Stimulated activated CD4-positive, alpha-beta T cell treated with anti-CD3 and anti-CD28 coated beads, Interleukin-1b, Interleukin-23, amount 100 ng/mL, for 1 hour (primary cell): ENCODE data around the gene HMG20B.
"Not testable (repeated sequence)": the region's sequence is repeated elsewhere in the genome, so short reads cannot be mapped to it uniquely, and the experiment has no call there.

Experiments
- DNase-seq, 2 donors: peaks; one replicate each; pipeline ENCODE4 v3.0.0-alpha.2; 2020; ENCODE audit warnings: low read depth in 2 of 2

The HMG20B gene

DNA sequence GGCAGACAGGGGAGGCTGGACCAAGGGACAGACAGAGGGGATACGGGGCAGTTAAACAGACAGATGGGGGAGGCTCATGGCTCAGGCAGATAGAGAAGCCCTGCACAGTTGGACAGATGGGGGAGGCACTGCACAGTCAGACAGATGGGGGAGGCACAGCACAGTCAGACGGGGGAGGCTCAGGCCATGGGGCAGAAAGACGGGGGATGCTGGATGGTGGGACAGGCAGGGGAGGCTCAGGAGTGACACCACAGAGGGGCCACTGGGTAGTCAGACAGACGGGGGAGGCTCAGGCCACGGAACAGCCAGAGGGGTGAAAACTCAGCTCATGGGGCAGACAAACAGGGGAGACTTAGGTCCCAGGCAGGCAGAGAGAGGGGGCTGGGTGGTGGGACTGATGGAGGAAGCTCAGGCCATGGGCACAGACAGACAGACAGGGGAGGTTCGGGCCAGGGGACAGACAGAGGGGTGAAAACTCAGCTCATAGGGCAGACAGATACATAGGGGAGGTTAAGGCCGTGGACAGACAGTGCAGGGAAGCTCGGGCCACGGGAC, 16.2 kb upstream of the HMG20B start:
- no peak for DNase-seq

GRCh38 chr19:3556978-3557460, 15.7 kb upstream of the HMG20B start:
- peak in 1 of 2 donors; percentile 50 for DNase-seq

- peak; percentile 85 to 89 for DNase-seq
Observed at GRCh38 chr19:3557461-3558248, 15.1 kb upstream of the HMG20B start, which contains the start of gene MFSD12. TSS of gene MFSD12 (minus strand) at chr19:3557586. CDS start at chr19:3557403, 183 bp downstream.

GRCh38 chr19:3563709-3564524, 8.8 kb upstream of the HMG20B start:
- DNase-seq = no peak

- no peak for DNase-seq
Observed at GRCh38 chr19:3565139-3565538, 7.6 kb upstream of the HMG20B start.

GRCh38 chr19:3570042-3570441, 2.7 kb upstream of the HMG20B start:
- not testable (repeated sequence) for DNase-seq

DNA sequence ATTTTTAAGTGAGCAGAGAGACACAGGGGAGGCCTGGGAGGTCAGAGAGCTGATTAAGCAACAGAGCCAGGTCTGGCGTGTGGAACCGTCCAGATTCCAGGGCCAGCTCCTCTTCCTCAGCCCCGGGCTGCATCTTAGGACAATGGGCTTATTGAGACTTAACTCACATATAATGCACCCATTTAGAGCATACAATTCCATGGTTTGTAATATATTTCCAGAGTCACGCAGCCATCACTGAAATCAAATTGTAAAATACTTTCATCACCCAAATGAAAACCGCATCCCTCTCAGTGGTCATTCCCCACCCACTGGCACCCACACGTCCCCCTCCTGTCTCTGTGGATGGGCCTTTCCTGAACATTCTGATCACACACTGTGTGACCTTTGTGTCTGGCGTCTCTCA, 2.1 kb upstream of the HMG20B start:
- DNase-seq = no peak

DNA sequence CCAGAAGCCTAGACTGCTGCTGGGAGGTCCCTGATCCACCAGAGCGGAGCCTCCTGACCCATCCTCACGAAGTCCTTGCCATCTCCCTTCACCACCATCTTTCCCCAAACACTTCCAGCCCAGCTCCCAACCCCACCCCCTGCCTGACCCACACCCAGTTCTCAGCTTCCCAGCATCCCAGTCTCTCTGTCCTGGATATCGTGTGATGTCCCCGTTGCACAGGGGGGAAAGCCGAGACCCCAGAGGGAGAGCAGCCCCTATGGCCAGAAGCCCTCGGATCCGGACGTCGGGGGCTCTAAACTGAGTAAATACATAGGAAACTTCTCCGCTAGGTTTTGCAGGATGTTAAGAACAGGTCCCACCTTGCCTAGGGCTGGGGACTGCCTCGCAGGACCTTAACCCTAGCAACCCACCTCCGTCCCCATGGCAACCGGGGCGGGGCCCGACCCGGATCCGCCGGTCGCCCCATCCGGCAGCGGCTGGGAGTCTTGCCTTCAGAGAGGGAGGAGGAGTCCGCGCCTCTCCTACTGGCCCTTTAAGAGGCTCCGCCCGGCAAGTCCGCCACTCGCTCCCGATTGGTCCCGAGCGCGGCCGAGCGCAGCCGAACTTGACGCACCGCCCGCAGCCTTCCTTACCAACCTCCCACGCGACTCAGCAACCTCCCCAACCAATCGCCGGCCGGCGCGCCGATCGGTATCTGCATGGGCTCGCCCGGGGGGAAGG, 451 bp upstream of the HMG20B start:
- DNase-seq = peak; percentile 96 to 98

GRCh38 chr19:3573162-3573857, 566 bp downstream of the HMG20B start:
- no peak for DNase-seq

- peak in 1 of 2 donors; percentile 72 for DNase-seq
Observed at GRCh38 chr19:3573858-3574637, 1.3 kb downstream of the HMG20B start.

GRCh38 chr19:3575260-3575741, 2.6 kb downstream of the HMG20B start:
- no peak for DNase-seq

GRCh38 chr19:3575949-3576673, 3.4 kb downstream of the HMG20B start:
- no peak for DNase-seq

DNA sequence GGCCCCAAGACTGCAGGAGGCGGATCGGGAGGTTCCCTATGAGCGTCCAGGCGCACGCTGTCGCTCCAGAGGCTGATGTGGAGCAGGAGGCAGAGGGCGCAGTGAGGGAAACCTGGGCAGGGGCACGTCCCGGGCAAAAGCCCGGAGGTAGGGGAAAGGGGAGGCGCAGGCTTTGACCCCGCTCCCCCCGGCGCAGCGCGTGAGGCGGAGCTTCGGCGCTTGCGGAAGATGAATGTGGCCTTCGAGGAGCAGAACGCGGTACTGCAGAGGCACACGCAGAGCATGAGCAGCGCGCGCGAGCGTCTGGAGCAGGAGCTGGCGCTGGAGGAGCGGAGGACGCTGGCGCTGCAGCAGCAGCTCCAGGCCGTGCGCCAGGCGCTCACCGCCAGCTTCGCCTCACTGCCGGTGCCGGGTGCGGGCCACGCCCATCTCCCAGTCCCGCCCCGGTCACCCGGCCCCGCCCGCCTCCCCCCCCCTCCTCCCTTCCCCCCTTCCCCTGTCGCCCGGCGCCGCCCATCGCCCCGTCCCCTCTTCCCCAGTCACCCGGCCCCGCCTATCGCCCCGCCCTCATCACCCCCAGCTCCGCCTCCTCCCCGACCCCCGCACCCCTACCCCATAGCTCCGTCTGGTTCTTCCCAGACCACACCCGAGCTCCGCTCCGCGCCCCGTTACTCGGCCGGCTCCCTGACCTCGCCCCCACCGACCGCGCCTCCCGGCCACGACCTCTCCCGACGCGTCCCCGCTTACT, 4.1 kb downstream of the HMG20B start:
- no peak for DNase-seq

- no peak for DNase-seq
Observed at GRCh38 chr19:3577723-3578344, 5.1 kb downstream of the HMG20B start.

GRCh38 chr19:3578390-3578789, 5.6 kb downstream of the HMG20B start:
- no peak for DNase-seq

DNA sequence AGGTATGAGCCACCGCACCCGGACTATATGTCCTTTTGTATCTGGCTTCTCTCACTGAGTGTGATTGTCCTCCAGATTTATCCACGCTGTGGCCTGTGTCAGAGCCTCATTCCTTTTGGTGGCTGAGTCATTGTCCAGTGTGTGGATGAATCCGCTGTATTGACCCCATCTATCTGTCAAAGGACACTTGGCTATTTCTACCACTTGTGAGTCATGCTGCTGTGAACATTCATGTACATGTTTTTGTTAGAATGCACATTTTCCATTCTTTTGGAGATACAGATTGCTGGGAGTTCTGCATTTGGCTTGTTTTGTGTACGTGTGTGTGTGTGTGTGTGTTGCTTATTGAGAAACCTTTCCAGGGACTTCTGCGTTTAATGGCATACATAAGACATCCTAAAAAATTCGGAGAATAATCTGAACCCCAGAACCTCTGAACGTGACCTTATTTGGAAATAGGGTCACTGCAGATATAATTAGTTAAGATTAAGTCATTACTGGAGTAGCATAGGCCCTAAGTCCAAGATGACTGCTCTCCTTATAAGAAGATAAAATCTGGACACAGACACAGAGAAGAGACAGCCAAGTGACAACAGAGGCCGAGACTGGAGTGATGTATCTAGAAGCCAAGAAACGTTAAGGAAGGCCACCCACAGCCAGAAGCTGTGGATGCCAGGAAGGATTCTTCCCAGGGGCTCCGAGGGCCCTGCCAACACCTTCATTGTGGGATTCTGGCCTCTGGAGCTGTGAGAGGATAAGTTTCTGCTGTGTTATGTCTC, 7.6 kb downstream of the HMG20B start:
- DNase-seq = no peak

- DNase-seq = not testable (repeated sequence)
Observed at GRCh38 chr19:3581792-3582191, 9.0 kb downstream of the HMG20B start.
